ENCODE results near the gene PTPRA.

Gene PTPRA

DNA sequence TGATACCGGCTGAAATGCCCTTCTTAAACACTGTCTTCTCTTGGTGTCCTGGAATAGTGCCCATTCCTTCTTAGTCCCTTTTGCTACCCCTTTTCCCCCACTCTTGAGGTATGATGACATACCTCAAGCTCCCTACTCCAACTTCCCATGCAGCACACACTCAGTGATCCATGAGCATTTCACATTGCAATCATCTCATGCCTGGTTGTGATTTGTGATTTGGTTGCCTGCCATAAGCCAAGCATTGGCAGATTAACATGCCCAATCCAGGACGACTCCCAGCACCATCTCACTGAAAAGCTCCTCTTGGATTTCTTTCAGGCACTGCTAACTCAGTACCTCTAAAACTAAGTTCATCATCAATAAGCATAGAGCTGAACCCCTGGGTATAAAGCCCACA, 14.7 kb upstream of the PTPRA start:
- DNase-seq (ENCODE audit: low spot score): no peak

DNA sequence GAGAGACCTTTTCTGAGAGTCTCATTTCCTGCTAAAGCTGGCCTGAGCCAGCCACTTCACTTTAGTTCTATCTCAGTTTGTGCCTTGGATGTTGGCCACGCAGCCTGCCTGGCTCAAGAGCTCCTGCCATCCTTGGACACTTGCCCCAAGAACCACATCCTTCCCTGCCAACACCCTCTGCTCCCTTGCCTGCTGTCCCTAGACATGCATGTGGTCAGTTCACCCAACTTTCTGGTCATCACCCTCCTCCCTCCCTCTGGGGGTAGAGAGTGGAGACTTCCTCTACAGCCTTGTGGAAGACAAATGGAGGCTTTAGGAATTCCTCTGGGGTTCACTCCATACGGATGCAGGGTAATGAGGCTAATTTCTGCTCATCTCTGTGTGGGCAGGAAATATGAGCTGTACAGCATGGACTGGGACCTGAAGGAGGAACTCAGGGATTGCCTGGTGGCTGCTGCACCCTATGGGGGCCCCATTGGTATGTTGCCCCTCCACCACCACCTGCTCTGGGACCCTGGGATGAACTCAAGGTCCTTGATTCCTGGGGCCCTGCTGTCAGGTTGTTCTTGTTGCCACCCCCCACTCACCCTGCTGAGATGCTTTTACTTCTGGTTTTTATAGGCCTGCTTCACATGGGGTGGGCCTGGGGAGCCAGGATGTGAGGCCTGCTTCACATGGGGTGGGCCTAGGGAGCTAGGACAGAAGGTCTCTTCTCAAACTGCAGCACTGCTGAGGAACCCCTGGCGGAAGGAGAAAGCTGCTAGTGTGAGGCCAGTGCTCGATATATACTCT, 13.8 kb upstream of the PTPRA start:
- DNase-seq (ENCODE audit: low spot score): no peak

DNA sequence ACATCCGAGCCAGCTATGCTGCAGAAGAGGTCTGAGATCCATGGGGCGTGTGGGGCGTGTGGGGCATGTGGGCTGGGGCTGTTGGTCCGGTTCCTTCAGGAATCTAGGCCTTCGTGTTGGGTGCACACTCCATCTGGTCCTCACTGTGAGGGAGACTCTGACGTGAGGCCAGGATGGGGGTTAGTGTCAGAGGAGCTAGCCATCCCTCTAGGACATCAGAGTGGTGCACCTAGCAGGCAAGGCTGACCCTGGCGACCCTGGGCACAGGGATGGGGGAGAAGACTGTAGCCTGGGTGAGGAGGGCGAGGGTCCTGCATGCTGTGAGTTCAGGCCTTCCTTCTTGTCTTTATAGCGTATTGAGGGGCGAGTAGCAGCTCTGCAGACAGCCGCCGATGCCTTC, 8.7 kb upstream of the PTPRA start:
- DNase-seq (ENCODE audit: low spot score): no peak

DNA sequence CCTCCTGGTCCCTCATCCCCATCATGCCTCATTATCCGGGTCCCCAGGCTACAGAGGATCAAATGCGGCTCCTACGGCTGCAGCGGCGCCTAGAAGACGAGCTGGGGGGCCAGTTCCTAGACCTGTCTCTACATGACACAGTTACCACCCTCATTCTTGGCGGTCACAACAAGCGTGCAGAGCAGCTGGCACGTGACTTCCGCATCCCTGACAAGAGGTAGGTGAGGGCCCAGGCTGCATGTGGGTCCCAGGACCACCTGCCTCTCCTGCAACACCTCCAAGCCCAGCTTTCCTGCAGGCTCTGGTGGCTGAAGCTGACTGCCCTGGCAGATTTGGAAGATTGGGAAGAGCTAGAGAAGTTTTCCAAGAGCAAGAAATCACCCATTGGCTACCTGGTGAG, 8.2 kb upstream of the PTPRA start:
- no peak for DNase-seq (ENCODE audit: low spot score)

DNA sequence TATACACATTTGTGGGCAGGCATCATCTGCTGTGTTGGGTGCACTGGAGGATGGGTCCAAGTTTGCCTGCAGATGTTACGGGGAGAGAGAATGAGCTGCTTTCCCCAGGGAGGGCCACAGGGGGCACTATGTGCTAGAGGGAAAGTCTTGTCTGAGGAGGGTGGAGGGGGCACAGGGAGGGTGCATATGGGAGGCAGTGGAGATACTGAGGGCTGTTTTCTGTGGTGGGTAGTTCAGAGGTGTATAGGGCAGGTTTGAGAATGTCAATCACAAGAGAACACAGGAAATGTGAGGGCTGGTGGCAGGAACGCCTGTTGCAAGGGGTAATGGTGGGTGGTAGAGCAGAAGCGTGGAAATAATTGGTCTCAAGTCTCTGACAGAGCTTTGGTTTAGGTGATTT, 7.7 kb upstream of the PTPRA start:
- DNase-seq (ENCODE audit: low spot score): peak; percentile 11

DNA sequence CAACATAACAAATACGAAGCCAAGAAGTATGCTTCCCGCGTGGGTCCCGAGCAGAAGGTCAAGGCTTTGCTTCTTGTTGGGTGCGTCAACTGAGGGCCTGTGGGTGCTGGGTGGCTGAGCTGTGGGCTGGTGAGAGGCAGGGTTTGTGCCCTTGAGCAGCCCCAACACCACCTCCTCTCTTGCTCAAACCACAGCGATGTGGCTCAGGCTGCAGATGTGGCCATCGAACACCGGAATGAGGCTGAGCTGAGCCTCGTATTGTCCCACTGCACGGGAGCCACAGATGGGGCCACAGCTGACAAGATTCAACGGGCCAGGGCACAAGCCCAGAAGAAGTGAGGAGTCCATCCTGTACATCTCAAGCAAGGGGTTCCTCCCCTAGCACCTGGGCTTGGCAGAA, 7.0 kb upstream of the PTPRA start:
- no peak for DNase-seq (ENCODE audit: low spot score)

DNA sequence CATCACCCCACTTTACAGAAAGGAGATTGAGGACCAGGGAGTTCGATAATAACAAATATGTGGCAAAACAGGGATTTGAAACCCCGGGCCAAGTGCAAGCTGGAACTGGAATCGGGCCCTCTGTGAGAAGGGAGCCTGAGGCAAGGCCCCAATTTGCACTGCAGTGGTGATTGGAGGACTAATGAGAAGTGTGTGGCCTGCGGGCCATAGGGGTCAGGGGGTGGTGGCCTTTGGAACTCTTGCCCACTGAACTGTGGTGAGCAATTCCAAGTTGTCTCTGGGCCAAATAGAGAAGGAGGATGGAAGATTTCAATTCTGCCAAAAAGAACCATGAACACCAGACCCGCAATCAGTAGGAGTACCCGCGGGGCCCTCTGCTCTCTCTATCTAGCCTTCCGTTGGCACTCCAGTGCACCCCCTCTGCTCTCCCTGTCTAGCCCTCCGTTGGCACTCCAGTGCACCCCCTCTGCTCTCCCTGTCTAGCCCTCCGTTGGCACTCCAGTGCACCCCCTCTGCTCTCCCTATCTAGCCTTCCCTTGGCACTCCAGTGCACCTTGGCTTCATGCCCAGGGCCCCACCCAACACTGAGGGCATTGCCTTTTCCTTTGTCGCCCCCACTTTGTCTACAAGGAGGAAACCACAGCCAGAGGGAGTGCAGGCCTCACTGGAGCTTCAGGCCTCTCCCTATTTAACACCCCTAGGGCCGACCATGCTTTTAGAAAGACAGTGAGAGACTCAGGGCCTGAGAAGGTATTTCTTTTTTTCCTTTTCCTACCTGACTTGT, 6.0 kb upstream of the PTPRA start:
- no peak for DNase-seq (ENCODE audit: low spot score)

DNA sequence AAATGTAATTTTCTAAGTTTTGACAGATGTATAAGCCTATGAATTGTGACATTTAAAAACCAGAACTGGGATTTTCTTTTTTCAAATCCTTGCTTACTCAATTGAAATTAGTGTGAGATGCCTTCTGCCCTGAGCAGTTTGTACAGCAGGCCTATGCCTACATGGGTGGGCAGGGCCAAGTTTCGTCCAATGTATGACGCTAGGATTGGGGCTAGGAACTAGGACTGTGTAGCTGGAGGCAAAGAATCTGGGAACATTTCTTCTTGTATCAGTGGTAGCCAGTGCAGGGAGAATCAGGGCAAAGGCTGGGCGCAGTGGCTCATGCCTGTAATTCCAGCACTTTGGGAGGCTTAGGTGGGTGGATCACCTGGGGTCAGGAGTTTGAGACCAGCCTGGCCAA, 3.9 kb upstream of the PTPRA start:
- no peak for DNase-seq (ENCODE audit: low spot score)

DNA sequence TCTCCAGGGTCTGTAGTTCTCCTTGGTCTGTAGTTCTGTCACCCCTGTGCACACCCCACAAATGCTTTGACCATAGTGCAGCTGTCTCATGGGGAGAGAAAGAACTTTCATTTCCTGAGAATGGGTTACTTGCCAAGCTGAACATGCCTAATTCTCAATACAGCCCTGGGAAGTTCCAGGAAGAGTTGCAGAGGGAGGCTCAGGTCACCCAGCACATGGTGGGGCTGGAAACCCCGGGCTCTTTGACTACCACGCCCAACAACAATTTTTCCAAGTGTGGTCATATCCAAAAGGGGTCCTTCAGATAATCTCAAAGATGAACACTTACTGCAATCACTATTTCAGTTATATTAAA, 2.2 kb upstream of the PTPRA start:
- no peak for DNase-seq (ENCODE audit: low spot score)

DNA sequence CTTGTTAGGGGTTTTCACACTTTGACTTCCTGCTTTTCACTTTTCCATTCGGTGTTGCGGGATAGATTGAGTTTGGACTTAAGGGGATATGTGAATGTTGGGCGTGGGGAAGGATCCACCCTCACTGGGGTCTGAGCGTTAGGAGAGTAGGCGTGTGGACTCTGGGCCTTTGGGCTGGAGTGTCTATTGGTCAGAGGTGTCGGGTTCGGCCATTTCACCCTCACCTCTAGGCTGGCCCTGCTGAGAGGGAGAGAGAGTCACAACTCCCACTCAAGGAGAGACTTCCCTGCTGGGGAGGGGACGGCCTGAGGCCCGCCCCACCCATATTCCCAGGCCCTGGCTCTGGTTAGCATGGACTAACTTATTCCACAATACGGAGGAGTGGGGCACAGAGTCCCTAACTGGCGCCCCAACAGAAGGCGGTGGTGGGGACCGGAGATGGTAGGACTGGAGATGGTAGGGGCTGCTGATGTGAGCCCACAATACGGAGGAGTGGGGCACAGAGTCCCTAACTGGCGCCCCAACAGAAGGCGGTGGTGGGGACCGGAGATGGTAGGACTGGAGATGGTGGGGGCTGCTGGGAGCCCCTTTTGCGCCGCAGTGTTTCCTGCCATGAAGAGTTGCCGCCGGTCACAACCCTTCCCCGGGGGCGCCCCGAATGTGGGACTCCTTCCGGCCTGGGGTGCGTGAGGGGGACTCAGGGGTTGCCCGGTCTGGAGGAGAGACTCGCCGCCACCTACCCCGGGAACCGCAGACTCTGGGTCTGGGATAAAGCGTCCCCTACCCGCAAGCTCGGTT, 1.4 kb upstream of the PTPRA start:
- DNase-seq (ENCODE audit: low spot score): no peak

DNA sequence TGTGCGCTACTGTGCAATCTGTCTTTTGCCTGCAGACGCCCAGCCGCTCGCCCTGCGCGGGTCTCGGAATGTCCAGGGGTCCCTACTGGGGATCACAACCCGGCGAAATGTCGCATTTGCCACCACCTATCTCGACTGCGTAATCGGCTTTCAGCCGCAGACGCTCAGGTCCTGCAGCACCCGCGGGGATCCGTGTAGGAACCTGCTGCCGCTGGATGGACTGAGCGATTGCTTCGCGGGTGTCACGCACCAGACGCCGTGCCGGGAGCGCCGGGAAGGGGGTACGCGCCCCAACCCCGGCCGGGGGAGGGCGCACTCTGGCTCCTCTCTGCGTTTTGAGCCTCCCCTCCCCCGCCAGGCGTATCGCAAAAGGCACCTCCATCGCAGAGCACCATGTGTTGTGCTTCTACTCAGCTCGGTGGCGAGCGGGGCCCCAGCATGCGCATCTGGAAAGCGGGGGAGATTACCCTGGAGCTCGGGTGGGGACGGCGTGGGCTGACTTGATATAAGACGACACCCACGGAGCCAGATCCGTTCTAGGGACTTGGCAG, 747 bp upstream of the PTPRA start:
- DNase-seq (ENCODE audit: low spot score): peak; percentile 64

DNA sequence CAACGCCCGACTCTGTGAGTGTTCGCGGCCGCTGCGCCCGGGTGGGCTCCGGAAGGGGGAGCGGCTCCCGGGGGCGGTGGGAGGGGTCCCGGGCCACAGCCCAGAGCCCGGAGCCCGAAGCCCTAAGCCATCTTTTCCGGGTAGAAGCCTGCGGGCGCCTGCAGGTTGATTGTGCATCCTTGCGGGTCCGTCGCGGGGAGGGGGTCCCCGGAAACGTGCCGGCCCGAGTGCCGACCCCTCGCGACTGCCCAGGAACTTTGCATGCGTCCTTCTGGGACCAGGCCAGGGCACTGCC, 413 bp downstream of the PTPRA start:
- DNase-seq (ENCODE audit: low spot score): peak; percentile 78

DNA sequence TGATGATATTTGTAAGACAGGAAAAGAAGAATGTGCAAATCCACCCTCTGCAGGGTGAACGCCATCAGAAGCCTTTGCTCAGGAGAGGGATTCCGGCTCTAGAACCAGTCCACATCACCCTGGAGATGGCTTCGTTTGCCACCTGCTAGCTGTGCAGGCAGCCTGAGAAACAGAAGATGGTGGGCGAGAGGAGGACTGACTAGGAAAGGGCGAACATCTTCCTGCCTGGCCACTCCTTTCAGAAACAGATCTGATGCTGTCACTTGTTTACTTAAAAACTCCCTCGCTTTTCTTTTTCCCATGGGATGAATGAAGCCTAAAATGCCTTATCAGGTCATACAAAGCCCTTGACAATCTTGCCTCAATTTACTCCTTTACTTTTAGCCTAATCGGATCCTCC, 1.2 kb downstream of the PTPRA start:
- DNase-seq (ENCODE audit: low spot score): peak; percentile 50

DNA sequence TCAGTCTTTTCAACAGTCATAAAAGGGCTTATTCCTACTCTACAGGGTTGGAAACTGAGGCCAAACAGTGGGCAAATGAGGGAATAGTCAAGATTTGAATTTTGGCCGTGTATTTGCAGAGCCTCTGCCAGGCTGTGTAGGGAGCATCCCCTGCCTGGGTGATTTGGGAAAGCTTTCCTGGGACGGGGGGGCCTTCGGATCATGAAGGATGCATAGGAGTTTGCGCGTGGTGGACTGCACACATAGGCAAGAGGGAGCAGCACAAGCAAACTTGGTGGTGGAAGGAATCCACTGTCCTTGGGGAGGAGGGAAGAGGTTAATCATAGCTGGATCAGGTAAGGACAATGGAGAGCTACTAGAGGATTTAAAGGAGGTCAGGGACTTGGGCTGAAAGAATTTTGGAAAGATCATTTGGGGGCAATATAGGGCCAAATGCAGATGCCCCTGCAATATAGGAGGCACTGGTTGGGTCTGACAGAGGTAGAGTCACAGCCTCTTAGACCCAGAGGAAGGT, 2.5 kb downstream of the PTPRA start:
- no peak for DNase-seq (ENCODE audit: low spot score)

DNA sequence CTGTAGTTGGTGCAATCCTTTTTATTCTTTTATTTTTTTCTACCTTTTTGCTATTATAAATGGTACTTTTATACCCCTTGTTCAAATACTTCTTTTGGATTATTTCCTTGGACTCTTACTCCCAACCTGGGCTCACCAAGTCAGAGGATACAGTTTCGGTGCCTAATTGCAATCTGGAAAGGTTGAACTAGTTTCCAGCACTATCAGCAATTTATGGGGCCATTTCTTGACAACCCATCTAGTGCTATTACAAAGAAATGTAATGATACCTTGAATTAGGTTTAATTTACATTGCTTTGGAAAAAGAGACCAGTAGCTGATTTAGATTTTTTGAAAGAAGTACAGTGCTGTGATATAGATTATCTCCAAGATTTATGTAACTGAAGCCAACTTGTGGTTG, 5.2 kb downstream of the PTPRA start:
- no peak for DNase-seq (ENCODE audit: low spot score)

DNA sequence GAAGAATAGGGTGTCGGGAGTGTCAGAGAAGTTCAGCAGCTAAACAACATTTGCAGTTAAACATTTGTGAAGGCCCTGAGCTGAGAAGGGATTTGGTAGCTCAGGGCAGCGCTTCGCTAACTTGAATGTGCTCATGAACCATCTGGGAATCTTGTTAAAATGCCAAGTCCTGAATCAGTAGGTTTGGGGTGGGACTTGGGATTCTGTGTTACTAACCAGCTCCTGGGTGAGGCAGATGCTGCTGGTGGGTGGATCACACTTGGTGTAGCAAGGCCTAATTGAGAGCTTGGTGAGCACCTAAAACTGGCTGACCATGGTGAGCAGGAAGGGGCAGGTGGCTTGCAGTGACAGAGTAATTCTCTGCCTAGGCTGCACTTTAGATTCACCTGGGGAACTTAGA, 5.9 kb downstream of the PTPRA start:
- no peak for DNase-seq (ENCODE audit: low spot score)

DNA sequence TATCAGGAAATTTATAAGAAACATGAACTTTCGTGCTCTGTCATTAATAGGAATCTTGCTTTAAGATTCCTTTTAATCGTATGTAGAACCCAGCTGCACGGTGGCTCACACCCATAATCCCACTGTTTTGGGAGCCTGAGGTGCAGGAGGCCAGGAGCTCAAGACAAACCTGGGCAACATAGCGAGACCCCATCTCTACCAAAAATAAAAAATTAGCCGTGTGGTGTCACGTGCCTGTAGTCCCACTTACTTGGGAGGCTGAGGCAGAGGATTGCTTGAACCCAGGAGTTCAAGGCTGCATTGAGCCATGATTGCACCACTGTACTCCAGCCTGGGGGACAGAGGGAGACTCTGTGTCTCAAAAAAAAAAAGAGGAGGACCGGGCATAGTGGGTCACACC, 7.4 kb downstream of the PTPRA start:
- no peak for DNase-seq (ENCODE audit: low spot score)

DNA sequence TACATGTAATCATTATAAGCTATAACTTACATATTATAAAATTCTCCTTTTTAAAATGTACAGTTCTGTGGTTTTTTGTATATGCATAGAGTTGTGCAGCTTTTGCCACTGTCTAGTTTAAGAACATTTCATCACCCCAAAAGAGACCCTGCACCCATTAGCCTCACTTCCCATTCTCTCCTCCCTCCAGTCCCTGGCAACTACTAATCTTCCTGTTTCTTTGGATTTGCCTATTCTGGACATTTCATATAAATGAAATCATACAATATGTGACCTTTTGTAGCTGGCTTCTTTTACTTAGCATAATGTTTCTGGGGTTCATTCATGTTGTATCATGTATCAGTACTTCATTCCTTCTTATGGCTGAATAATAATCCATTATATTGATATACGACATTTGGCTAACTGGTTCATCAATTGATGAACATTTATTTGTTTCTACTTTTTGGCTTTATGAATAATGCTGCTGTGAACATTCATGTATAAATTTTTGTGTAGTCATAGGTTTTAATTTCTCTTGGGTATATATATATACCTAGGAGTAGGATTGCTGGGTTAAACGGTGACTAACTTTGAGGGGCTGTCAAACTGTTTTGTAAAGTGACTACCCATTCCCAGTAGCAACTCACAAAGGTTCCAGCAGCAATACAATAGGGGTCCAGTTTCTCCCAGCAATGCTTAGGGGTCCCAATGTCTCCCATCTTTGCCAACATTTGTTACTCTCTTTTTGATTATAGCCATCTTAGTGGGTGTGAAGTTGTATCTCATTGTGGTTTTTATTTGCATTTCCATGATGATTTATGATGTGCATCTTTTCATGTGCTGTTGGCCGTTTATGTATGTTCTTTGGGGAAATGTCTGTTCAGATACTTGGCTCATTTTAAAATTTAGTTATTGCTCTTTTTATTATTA, 10.7 kb downstream of the PTPRA start:
- no peak for DNase-seq (ENCODE audit: low spot score)

DNA sequence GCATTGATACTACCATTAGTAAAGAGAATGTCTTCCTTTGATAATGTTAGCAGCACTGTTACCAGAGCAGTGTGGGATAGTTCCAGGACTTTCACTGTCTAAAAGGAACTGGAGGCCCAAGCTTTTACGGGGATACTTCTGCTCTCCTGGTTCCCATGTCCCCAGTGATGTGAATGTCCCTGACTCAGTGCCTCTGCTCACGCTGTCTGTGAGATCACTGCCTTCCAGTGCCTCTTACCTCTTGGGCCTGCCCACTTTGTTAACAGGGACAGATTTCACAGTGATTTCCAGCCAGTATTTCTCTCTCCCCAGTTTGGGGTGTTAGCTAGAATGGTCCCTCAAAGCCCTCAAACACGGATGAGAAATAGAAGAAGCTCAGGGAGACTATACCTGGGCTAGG, 14.4 kb downstream of the PTPRA start:
- no peak for DNase-seq (ENCODE audit: low spot score)

DNA sequence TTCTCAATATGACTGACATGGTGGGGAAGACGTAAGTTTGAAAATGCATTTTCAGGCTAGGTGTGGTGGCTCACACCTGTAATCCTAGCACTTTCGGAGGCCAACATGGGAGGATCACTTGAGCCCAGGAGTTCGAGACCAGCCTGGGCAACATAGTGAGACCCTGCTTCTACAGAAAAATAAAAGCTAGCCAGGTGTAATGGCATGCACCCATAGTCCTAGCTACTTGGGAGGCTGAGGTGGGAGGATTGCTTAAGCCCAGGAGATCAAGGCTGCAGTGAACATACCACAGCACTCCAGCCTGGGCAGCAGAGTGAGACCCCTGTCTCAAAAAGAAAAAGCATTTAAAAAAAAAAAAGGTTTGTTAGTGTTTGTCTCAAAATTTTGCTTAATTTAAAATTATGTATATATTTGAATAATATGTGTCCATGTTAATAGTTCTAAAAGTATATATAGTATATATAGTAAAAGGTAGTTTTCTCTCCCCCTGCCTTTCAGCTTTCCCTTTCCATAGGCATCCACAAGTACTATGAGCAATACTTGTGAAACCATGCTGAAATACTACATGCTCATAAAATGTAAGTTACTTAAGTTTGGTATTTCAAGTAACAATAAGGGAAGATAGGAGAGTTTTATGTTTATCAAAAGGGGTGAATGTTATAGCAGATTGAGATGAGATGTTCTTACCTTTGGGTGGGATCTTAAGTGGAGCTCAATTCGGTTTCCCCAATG, 15.1 kb downstream of the PTPRA start:
- no peak for DNase-seq (ENCODE audit: low spot score)

DNA sequence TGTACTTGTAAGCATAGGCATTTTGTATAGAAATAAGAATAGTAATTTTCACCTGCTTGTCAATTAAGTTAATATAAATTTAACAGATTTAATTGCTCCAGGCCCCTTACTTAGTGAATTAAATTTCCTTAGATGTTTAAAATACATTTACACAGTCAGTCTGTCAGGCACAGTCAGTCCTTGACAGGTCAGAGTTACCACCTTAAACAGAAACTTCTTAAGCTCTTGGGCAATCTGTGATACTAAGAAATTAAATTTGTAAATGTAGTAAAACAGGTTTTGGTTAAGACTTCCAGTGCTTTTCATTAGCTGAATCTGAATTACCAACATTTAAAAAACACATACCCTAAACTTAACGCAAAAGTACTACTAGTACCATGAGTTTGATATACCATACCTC, 15.9 kb downstream of the PTPRA start:
- no peak for DNase-seq (ENCODE audit: low spot score)
